HG02759 (cell line): ENCODE results near the gene SHPK.
"Not testable (repeated sequence)": the region's sequence is repeated elsewhere in the genome, so short reads cannot be mapped to it uniquely, and the experiment has no call there.

Experiments used
- ATAC-seq: cut with Tn5 transposase; IDR thresholded peaks from one replicate; pipeline ENCODE4 v1.9.1; 2021; ENCODE audit warnings: mild to moderate bottlenecking, moderate library complexity; ENCODE audit not compliant: unreplicated experiment

The SHPK gene

GRCh38 chr17:3594051-3594800 is 41.8 kb downstream of the SHPK start:
- no peak for ATAC-seq

- no peak for ATAC-seq
Measured at GRCh38 chr17:3593384-3593783, 42.7 kb downstream of the SHPK start.

- ATAC-seq = no peak
Measured at GRCh38 chr17:3592216-3592860, 43.7 kb downstream of the SHPK start.

- ATAC-seq = no peak
Measured at GRCh38 chr17:3590768-3591167, 45.3 kb downstream of the SHPK start.

GRCh38 chr17:3590231-3590630 is 45.8 kb downstream of the SHPK start:
- ATAC-seq = no peak

- ATAC-seq = no peak
Measured at GRCh38 chr17:3589784-3590183, 46.3 kb downstream of the SHPK start.

GRCh38 chr17:3585826-3586225 is 50.2 kb downstream of the SHPK start:
- ATAC-seq = no peak

GRCh38 chr17:3583456-3583855 is 52.6 kb downstream of the SHPK start:
- ATAC-seq = no peak

GRCh38 chr17:3582915-3583314 is 53.1 kb downstream of the SHPK start:
- no peak for ATAC-seq

GRCh38 chr17:3578667-3579066 is 57.4 kb downstream of the SHPK start:
- ATAC-seq = not testable (repeated sequence)

- no peak for ATAC-seq
Measured at GRCh38 chr17:3576970-3577369, 59.1 kb downstream of the SHPK start.

GRCh38 chr17:3575511-3575910 is 60.5 kb downstream of the SHPK start:
- no peak for ATAC-seq

GRCh38 chr17:3574231-3574630 is 61.8 kb downstream of the SHPK start:
- no peak for ATAC-seq

- ATAC-seq = no peak
Measured at GRCh38 chr17:3573246-3574100, 62.6 kb downstream of the SHPK start.

- no peak for ATAC-seq
Measured at GRCh38 chr17:3572231-3572630, 63.8 kb downstream of the SHPK start.

GRCh38 chr17:3571043-3571900 is 64.8 kb downstream of the SHPK start:
- no peak for ATAC-seq

- no peak for ATAC-seq
Measured at GRCh38 chr17:3569534-3570137, 66.4 kb downstream of the SHPK start.

- no peak for ATAC-seq
Measured at GRCh38 chr17:3566551-3566950, 69.5 kb downstream of the SHPK start.

GRCh38 chr17:3565143-3565542 is 70.9 kb downstream of the SHPK start:
- no peak for ATAC-seq

- not testable (repeated sequence) for ATAC-seq
Measured at GRCh38 chr17:3564241-3564640, 71.8 kb downstream of the SHPK start.
